Measurements from ENCODE around the gene PCNT.

PCNT gene

DNA sequence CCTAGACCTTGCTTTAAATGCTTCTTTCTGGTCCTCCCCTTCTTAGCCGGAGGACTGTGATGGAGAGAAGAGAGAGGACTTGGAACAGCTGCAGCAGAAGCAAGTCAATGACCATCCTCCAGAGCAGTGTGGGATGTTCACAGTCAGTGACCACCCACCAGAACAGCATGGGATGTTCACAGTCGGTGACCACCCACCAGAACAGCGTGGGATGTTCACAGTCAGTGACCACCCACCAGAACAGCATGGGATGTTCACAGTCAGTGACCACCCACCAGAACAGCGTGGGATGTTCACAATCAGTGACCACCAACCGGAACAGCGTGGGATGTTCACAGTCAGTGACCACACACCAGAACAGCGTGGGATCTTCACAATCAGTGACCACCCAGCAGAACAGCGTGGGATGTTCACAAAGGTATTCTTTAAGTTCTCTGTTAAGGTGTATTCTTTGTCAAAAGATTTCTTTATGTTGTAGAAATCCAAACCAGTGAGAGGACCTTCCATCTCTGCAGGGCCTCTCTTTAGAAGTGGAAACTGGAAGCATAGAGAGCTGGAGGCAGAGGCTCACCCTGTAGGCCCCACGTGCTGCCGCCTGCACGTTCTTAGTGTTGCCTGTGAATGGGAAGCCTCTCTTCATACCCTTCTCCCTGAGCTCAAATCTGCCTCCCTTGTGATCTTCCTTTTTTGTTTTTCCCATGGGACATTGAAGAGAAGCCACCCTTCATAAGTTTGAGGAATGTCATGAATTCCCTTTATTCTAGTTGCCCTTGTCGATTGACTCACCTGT is 10.6 kb downstream of the PCNT start:
- no peak for DNase-seq

DNA sequence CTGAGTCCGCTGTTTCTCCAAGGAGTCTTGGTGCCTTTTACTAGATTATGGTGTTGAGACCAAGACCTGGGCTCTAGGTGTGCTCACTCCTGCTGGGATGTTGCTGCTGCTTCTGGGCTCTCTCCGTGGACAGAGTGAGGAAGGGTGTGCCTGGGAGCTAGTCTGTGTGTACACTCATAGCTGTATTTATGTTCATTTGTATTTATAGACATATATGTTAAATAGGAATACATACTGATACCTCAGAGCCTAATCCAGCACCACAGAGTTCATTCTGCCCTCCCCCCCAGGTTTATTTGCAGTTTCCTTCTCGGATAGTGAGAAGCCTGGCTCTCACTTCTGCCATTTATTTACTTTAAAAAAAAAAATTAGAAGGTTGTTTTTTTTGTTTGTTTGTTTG is 12.6 kb downstream of the PCNT start:
- no peak for DNase-seq

DNA sequence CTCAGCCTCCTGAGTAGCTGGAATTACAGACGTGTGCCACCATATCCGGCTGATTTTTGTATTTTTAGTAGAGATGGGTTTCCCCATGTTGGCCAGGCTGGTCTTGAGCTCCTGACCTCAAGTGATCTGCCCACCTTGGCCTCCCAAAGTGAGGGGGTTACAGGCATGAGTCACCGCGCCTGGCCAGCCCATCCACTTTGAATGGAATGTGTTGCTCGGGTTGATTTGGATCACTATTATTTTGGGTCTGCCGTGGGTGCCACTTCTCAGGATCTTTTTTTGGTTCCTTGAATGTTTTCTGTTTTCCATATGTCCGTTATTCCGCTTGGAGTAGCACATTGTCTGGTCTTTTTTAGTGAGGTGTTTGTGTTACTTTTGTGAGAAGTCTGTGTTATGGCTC is 17.0 kb downstream of the PCNT start:
- no peak for DNase-seq

DNA sequence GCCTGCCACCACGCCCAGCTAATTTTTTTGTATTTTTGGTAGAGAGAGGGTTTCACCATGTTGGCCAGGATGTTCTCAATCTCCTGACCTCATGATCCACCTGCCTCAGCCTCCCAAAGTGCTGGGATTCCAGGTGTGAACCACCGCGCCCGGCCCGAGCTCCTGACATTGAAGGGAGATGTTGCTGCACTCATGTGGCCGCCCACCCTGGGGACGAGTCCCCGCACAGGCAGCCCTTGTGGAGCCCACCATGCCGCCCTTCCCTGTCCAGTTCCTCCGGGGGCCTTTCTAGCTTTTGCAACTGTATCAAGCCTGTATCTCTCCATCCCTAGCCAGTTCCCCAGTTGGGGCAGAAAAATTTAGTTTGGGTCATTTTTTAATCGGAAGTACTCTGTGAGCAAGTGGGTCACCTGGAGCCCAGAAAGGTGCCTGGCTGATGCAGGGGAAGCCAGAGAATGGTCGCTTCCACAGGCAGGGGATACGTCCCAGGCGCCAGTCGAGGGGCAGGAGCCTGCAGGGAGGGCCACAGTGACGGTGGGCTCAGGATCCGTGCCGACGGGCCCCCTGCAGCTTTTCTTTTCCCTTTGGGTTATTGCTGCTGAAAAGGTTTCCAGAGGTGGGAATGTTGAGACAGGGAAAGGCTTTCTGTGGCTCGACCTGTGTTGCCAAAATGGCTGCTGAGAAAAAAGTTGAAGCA is 20.4 kb downstream of the PCNT start:
- DNase-seq, result no peak

DNA sequence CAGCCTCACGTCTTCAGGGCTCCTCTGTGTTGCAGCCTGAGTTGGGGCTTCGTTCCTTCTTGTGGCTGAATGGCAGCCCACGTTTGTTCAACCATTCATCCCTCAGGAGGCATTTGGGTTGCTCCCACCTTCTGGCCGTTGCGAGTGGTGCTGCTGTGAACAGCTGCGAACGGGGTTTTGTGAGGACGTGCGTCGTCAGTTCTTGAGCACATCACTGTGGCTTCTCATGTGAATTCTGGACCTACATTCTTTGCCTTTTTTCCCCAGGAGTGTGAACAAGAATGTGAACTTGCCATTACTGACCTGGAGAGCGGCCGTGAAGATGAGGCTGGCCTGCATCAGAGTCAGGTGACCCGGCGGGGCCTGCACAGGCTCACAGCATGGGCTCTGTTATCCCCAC is 21.9 kb downstream of the PCNT start:
- DNase-seq, result no peak

DNA sequence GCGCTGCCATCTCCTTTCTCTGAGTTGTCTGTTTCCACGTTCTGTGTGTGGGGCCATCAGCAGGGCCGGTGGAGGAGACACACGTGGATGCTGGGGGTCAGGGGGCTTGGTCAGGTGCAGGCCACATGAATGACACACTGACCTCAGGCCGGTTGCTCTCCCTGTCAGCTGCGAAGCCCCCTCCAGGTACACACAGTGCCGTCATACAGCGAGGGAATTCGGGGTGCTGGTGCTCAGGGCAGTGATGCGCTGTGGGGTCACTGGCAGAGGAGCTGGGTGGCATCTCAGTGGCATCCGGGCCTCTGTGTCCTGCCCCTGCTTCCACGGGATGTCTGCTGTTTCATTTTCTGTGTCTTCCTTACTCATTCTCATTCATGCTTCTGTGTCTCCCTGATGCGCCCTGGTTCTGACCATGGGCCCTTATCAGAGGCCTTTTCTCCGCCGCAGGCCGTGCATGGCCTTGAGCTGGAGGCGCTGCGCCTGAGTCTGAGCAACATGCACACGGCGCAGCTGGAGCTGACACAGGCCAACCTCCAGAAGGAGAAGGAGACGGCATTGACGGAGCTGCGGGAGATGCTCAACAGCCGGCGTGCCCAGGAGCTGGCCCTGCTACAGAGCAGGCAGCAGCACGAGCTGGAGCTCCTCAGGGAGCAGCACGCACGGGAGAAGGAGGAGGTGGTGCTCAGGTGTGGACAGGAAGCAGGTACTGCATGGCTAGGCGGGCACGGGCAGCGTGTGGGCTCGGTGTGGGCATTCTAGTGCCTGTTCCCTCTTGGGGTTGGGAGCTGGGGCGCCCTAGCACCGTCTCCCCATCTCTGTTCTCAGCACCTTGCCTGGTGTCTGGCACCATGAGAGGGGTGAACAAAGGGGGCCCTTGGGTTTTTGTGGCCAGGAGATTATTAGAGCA is 22.6 kb downstream of the PCNT start:
- DNase-seq, result no peak

DNA sequence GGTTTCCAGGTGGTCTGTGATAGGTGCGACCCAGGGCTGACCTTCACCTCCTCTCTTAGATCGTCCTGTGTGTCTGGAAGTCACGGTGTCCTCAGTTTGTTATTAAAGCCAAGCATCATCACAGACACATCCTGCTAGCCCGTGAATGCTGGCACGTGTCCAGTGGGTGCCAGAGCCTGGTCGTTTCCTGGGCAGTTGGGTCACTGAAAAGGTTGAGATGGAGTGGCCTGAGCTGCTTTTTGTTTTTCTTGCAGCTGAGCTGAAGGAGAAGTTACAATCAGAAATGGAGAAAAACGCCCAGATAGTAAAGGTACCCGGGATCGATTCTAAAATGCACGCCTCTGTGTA is 23.2 kb downstream of the PCNT start:
- DNase-seq, result no peak

DNA sequence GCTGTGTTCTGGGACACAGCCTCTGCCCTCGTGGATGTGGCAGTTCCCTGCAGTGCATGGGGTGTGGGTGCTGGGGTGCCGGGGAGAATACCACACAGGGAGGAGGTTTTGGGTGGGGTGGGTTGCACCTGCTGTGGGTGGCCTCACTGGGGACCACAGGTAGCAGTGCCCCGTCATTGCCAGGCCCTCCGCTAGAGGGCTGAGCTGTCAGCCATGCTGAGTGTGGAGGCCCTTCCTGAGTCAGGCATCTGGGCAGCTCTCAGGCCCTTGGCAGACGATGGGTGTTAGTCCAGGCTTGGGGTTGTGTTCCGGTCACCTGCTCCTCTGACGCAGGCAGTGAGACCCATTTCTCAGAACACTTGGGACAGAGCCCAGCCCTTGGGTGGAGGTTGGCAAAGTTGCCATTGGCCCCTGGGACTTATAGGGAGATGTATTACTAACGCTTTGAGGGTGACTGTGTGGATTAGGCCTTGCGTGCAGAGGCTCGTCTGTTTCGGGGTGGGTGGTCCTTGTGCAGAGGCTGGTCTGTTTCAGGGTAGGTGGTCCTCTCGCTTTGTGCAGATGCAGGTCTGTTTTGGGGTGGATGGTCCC is 23.9 kb downstream of the PCNT start:
- no peak for DNase-seq

DNA sequence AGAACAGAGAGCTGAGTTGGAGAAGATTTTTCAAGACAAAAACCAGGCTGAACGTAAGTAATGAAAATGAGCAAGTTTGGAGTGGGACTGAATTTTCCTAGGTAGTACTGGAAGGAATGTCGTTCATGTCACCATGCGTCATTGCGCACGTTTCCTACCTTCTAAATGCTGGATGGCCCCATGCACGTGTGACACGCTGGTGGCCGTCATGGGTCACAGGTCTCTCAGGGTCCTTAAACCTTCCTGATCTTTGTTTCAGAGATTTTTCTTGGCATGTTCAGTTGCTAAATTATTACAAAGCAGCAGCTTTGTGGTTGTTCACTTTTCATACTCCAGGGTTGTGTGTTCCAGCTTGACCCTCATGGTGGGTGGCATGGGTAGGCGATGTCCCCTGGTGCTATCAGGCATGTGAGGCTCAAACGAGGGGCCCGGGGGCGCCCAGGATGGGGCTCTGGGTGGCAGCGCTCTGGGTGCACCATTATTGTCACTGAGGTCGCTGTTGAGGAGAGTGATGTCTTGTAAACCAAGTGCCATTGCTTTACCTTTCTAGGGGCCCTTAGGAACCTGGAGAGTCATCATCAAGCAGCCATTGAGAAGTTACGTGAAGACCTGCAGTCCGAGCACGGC is 25.3 kb downstream of the PCNT start:
- no peak for DNase-seq

DNA sequence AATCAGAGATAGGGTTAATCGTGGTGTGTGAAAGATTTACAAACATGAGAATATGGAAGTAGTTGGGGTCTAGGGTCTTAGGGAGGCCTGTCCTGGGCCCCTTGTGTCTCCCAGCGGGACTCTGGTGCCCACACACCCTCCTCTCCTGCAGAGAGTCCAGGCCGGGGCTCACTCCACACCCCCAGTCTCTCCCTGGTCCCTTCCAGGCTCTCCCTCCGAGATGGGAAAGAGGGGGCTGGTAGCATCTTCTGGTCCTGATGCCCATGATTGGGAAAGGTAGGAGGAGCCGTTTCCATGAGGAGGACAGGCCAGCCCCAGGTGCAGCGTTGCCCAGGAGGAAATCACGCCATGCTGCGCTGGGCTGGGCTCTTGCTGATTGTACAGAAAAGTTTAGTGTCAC is 26.6 kb downstream of the PCNT start:
- DNase-seq, result no peak

DNA sequence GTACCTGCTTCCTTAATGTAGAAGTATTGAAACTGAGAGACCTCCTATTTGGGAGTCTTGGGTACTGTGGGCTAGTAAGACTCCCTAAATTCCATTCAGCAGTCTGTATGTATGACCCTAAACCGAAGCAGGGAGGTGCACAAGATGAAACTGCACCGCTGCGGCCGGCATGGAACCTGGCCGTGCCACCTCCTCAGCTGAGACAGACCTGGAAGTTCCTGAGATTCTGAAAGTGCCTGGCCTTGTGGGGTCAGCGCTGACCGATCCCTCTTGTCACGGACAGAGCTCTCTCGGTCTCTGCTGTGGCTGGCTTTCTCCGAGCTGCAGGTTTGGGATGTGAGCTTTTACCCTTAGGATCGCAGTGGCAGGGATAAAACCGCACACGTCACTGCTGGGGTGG is 27.0 kb downstream of the PCNT start:
- no peak for DNase-seq

DNA sequence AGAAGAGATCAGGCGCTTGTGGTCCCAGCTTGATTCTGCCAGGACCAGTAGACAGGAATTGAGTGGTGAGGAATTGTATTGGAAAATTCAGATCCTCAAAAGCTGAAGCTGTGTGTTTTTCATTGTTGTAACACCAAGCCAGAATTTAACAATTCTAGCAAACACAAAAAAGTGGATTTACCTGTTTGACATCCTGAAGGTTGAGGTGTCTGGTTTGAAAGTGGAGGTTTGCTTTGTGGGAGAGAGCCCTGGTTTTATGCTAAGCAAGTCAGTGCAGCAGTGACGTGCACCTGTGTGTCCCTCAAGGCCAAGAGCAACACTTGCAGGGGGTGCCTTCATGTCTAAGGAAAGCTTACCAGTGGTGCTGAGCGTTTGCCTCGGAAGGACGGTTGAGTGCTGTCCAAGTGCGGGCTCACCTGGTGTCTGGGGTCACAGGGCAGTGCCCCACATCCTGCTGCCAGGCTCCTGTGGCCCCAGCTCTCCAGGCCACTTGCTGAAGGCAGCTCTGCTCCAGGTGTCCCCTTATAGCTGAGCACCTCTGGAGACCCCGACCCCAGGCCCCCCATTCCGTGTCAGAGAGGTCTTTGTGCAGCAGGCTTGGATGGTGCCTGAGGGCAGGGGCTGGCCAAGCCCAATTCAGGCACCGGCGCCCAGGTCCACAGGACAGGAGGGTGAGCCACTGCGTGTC is 27.7 kb downstream of the PCNT start:
- DNase-seq, result no peak

DNA sequence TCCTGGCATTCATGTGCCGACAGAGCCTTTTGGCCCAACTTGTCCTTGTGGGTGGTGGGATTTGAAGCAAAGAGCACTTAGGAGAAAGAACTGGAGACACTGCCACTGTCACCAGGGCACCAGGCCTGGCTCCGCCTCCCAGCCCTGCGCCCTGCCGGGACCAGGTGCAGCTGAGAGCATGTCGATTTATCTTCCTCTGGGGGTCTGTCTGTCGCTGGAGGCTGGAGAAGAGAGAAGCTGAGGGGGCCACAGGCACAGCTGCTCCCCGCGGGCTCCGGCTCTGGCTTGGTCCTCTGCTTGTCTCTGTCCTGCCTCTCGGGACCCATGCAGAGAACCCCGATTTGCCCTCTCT is 28.2 kb downstream of the PCNT start:
- no peak for DNase-seq

DNA sequence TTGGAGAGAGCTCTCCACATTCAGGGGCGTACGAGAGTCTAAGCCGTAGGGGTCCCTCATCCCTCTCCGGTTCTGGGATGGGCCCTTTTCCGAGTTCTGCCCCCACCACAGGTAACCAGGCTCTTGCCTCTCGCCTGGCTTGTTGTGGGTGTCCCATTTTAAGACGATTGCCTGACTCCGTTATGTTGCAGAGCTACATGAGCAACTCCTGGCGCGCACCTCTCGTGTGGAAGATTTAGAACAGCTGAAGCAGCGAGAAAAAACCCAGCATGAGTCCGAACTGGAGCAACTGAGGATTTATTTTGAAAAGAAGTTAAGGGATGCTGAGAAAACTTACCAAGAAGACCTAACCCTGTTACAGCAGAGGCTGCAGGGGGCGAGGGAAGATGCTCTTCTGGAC is 29.0 kb downstream of the PCNT start:
- DNase-seq, result no peak

DNA sequence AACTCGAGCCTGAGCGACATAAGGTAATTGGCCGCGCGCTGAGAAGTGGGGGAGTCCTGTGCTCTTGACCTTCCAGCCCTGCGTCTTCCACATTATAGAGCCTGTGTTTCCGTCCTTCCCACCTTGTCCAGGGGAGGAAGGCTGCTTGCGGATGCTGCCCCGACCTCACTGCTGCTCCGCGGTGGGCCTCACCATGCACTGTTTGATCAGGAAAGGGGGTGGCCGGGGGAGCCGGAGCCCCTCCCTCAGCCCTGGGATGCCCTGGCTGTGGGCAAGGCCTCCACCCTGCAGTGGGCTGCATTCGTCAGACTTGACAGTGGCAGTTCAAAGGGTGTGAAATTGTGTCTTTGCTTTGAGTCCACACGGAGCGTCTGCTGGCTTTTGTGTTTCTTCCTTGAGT is 30.1 kb downstream of the PCNT start:
- no peak for DNase-seq

DNA sequence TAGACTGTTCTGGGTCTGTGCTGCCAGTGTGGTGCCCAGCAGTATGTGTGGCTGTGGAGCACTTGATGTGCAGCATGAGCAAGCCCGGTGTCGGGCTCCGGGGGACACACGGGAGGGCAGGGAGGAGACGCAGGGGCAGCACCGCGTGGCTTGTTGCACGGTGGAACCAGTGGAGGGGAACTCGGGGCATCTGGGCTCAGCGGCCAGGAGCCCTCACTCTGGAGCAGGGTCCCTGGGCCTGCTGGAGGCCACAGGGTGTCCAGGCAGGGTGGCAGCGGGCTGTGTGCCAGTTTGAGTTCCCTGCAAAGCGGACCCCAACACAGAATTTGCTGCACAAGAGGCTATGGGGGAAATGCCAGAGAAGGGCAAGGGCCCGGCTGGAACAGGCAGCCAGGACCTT is 30.6 kb downstream of the PCNT start:
- DNase-seq, result no peak

DNA sequence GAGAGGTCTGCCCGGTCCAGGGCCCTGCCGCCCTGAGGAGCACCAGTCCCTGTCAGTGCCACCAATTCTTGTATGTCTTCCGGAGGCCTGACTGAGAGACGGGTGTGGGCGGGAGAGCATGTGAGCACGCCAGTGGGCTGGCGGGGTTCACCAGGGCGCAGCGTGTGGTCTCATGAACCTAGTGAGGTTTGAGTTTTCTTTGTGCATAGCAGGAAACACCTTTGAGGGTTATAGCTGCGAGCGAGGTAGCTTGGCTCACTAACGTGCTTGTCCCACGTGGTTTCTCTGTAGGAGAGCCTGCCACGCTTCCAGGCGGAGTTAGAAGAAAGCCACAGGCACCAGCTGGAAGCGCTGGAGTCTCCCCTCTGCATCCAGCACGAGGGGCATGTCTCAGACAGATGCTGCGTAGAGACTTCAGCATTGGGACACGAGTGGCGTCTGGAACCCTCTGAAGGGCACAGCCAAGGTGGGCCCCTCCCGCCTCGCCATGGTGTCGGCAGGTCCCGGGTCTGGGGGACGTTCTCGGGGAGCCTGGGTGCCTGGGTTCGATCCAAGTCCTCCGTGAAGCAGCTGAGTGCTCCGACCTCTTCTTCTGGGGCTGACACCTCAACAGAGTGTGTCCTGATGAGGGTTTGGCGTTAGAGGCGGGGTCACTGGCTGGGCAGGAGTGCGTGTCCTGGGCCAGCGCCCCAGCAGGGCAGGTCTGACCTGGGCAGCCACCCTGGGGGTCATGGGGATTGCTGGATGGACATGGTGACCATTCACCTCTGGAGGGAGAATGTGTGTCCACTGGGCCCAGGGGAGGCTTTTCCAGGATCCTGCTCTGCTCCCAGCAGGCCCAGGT is 31.4 kb downstream of the PCNT start:
- no peak for DNase-seq

DNA sequence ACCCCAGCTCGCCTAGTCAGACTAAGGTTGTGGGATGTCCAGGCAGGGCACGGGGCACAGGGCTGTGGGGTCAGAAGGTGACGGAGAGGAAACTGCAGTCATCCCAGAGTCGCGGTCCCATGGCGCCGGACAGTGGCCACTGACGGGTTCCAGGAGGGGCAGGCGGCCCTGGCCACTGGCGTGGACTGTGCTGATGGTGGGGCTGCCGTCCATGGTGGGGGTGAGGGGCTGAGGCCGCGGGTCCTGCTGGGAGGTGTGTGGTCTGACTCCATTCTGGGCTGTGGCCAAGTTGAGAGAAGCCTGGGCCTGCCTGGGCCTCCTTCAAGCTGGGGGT is 32.0 kb downstream of the PCNT start:
- no peak for DNase-seq

DNA sequence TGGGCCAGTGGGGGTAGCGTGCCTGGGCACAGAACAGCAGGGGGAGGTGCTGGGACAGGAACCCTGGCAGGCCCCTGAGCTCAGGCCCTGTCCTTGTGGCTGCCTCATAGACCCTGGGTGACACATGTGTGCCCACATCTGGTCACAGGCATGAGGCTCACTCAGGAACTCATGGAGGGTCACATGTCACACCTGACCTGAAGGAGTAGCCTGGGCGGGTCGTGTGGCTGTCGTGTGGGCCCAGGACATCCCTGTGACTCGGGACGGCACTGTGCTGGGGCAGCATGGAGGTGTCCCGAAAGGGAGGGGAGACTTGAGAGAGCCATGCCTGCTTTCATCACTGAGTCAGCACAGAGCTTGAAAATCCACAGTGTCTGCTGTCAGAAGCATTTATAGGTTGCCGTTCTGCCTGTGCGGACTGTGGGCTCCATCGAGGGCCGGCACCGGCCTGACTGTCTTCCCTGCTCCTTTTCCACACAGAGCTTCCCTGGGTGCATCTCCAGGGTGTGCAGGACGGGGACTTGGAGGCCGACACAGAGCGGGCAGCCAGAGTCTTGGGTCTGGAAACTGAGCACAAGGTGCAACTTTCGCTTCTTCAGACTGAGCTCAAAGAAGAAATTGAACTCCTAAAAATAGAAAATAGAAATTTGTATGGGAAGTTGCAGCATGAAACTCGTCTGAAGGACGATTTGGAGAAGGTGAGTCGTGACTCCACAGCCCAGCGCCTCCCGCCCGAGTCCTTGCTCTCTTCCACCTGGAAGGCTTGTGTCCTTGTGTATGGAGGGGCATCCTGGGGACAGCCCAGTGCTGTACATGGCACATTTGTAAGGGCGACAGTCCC is 32.8 kb downstream of the PCNT start:
- DNase-seq, result no peak

DNA sequence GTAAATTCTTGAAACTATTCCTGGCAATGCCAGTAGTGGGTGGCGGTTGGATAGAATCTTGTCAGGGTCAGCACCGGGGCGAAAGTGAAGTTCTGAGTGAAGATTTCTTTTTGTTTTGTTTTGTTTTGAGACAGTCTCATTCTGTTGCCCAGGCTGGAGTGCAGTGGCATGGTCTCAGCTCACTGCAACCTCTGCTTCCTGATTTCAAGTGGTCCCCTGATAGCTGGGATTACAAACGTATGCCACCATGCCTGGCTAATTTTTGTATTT is 33.3 kb downstream of the PCNT start:
- no peak for DNase-seq

Data from hippocampal formation (tissue), 2 donors.